Measurements from ENCODE around the gene EFCAB12. TPM values are rescaled to one million over a fixed set of nuclear protein-coding genes. Genes with fewer than 3 reads are reported as not detected.

The EFCAB12 gene
- total RNA-seq, 1 donor: 0.27 TPM

DNA sequence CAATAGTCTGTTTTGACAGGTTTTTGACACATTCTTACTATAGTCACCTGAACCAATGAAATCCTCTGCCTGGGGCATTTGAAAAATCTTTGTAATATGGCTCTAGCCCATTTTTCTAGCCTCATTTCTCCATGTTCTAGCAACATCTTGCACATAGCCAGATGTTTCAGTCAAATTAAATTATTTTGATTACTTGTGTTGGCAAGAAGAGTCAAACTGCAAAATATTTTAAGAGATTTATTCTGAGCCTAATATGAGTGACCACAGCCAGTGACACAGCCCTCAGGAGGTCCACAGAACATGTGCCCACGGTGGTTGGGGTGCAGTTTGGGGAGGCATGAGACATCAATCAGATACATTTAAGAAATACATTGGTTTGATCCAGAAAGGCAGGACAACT is 18.5 kb upstream of the EFCAB12 start:
- DNase-seq (ENCODE audit: low read depth in 2 of 3, low spot score in 2 of 3): no peak

DNA sequence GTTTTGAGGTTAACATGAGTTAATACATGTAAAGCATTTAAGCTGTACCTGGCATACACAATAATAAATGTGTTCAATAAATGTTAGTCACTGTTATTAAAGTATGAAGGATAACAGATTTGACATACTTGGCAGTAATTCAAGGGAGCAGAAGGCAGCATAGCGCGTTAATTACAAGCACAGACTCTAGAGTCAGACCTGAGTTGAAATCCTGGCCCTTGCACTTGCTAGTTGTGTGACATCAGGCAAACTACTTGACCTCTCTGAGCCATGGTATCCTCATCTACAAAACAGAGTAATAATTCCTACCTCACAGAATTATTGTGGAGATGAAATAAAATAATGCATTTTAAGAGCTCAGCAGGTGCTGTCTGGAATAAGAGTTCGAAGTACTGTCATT is 17.0 kb upstream of the EFCAB12 start:
- no peak for DNase-seq (ENCODE audit: low read depth in 2 of 3, low spot score in 2 of 3)

DNA sequence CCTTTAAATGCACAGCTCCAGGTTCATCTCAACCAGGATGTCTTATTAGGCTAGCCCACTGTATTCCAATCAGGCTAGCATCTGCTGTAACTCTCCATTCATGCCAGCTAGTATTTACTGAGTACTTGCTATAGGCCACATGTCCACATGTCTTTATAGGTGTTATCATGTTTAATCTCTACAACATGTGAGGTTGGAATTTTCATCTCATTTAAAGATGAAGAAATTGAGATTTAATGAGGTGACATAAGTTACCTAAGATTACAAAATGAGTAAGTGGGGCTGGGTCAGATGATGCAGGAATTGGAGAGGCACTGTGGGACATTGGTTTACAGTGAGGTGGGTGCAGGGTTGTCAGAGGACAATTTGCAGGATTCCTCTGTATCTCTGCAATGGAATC is 14.5 kb upstream of the EFCAB12 start:
- DNase-seq (ENCODE audit: low read depth in 2 of 3, low spot score in 2 of 3): no peak

DNA sequence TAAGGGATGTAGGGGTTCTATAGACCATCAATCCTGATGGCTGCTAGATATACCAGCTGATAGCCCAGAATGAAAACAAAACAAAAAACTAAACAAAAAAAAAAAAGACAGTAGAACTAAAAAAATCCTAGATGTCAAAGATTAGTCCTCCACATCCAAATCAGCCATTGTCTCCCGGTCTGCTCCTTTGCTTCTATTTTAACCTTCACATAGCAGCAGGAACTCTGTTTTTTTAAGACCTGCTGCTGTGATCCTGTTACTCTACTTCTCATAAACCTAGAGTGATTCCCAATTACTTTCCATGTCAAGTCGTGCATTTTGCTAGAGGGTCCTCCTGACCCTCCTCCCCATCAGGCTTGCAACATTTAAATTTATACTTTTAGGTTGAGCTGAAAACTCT is 14.1 kb upstream of the EFCAB12 start:
- no peak for DNase-seq (ENCODE audit: low read depth in 2 of 3, low spot score in 2 of 3)

DNA sequence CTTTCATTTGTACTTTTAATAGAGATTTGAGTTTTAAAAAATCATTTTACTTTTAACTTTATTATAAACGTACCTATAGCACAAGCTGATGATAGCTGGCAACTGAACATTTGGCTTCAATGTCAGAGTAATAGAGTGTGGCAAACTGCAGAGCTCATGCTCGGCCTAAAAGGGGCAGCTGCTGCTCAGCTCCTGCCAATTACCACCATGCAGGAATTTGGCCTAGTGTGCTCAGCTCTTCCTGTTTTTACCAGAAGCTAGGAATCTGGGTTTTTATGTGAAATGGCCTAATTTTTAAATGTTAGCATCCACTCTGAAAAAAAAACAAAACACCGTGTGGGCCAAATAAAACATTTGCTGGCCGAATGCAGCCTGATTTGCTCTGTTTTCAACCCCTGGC is 13.3 kb upstream of the EFCAB12 start:
- DNase-seq (ENCODE audit: low read depth in 2 of 3, low spot score in 2 of 3): no peak

DNA sequence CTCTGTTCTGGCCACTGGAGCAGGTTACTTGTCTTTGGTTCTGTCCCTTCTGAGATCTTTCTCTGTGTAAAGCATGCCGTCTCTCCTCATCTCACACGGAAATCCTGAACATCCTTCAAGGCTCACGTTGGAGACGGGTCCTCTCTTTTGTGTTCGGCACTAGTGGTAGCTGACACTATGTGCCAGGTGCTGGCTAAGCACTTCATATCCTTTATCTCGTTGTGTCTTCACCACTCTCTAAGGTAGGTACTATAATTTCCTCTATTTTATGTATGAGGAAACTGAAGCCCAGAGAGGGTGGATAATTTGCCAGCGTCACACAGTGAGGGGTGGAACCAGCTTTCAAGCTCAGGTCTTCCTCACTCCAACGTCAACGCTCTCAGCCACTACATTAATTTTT is 12.8 kb upstream of the EFCAB12 start:
- no peak for DNase-seq (ENCODE audit: low read depth in 2 of 3, low spot score in 2 of 3)

DNA sequence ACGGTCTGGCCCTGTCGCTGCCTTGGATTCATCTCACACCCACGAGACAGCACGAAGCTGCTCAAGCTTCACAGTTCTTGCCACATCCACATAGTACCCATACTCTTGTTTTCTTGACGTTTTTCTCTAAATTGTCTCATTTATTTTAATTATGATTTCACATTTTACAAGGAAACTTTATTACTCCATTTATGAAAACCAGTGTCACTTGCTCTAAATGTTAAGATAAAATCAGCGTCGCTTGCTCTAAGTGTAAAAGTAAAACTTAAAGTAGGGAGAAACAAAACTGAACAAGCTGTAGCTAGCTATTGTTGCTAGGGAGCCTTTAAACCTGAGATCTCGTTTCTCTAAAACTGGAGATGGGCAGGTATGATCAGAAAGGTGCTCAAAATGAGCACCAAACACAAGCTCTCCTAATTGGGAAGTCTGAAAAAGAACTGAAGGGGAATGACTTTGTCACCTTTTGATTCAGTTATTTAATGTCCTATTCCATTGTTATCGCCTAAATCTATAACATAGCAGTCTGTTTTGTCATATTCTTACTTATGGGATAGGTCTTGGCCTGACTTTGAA is 12.3 kb upstream of the EFCAB12 start:
- no peak for DNase-seq (ENCODE audit: low read depth in 2 of 3, low spot score in 2 of 3)

DNA sequence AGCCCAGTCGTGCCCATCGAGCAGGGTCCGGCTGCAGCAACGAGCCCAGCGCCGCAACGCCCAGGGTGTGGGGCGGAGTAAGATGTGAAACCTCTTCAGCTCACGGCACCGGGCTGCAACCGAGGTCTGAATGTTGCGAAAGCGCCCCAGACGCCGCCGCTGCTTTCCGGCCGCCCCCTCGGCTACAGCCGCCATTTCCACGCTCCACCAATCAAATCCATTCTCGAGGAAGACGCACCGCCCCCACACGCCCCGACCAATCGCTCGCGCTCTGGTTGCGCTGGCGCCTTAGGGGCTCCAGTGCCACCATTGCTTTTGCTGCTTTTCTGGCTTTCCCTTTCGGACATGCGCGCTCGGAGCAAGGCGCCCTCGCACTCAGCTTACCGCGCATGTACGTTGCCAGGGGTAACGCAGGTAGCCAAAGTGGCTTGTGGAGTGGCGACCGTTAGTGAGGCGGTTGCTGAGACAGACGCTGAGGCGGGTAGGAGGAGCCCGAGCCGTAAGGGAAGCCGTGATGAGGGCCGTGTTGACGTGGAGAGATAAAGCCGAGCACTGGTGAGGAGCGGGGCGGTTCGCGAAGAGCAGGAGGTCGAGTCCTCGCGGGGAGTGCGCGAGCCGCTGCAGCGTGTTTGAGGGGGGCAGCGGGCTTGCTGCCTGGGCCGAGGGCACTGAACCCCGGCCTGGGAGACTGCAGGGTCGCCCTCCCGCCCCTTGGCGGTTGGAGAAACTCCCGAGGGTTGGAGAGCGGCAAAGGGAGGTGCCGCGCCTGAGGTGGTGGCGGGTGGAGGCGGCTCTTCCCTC is 11.6 kb upstream of the EFCAB12 start, which contains the start of the genes IFT122 and MBD4:
Gene IFT122, plus strand, starts transcription at position 408 of the 801 bp plus-strand sequence. Its CDS starts 107 bp downstream, at position 515.
Gene MBD4, minus strand, starts transcription at position 132 of the 801 bp plus-strand sequence. Its CDS starts 115 bp downstream, at position 17.
- DNase-seq (ENCODE audit: low read depth in 2 of 3, low spot score in 2 of 3): peak; percentile 98 to 100 (median 99)

DNA sequence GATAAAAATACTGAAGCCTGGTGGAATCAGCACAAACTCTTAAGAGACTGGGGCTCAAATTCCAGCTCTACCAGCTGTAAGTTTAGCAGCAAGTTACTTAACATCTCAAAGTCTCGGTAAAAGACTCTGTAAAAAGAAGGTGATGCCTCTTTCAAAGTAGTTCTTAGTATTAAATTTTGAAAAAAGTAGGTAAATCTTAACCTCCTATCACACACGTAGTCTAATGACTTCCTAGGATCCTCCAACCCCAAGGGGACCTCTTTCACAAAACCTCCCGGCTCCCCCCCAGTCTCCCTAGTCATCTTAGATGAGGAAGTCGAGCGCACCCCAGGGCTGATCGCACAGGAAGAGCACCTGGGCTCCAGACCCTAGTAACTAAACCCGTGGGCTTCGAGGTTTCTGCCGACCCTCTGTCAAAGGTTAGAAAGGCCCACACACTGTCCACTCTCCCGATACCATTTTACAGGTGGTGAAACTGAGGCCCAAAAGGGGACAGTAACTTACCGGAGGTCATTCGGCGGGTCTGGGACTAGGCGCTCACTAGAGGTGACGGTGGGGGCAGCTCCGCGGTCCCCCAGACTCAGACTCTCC is 10.9 kb upstream of the EFCAB12 start:
- DNase-seq (ENCODE audit: low read depth in 2 of 3, low spot score in 2 of 3): peak in 2 of 3 donors; percentile 62 to 77

DNA sequence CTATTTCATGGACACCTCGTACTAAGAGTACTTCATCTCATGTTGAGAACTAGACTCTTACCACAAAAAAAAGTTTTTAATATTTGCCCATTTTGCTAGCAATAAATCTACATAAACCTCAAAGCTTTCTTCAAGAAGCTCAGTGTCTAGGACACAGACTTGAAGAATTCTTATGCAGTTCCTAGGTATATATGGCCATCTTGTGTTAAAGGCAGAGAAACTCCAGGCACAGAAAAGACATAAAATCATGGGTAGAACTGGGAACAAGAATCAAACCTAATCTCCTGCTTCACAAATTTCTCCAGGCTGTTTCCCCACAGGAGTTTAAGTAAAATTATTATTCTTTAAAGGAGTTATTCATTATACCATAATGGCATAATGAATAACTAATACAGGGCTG is 6.9 kb upstream of the EFCAB12 start:
- DNase-seq (ENCODE audit: low read depth in 2 of 3, low spot score in 2 of 3): no peak

DNA sequence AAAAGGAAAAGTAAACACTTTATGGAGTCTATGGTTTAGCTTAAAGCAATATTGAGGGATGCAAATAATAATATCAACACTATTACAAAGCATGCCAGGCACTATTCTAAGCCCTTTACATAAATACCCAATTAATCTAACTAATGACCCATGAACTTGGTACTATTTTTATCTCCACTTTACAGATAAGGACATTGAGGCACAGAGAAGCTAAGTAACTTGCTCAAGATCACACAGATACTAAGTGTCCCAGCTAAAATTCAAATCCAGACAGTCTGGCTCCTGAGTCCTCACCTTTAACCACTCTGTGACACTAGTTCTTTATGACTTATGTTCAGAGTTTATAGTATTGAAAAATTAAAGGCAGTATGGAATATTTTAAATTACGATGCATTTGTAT is 5.7 kb upstream of the EFCAB12 start:
- DNase-seq (ENCODE audit: low read depth in 2 of 3, low spot score in 2 of 3): no peak

DNA sequence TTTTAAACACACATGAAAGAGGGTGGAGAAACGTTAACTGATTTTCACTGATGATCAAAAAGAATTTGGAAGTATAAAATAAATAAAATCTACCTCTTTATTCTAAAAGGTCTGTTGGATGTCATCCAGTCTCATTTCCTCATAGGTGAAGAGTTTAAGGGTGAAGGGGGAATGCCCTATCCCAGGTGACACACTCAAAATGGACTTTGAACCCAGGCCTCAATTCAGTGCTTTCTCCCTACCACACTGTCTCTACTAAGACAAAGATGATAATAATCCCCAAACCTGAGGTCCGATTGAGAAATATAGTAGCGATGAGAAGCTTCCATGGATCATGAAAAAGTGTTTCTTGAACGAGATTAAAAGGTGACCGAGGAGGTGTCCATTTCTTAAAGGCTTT is 5.1 kb upstream of the EFCAB12 start:
- no peak for DNase-seq (ENCODE audit: low read depth in 2 of 3, low spot score in 2 of 3)

DNA sequence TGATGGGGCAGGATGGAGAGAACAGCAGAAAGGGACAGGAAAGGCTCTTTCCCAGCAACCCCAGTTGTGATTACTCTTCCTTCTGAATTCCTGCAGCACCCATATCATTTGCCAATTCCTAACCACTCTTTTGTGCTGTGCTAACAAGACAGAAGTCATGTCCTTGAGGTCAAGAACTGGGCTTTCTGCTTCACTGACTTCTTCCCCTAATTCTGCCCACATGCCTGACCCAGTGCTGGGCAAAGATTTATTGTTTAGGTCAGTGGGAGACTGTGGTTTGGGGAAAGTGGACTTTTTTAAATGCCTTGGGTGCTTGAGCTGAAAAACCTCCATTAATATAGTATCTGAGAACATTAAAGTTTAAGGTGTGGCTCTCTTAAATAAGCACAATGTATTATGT is 4.2 kb upstream of the EFCAB12 start:
- no peak for DNase-seq (ENCODE audit: low read depth in 2 of 3, low spot score in 2 of 3)

DNA sequence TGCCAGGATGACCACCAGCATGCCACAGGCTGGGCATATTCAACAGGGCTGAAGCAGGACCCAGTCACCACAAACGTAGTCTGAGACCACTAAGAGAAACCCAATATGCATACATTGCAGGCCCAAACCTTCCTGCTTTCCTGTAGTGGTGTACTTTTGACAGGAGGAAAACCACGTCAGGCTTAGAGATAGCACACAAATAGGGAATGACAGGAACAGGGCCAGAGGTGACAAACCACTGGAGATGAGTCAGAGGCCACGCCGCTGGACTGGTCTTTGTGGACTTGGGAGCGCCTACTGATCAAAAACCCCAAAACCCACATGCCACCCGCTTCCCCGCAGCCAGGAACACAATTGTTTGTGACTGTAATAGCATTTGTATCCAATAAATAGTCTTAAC is 3.6 kb upstream of the EFCAB12 start:
- DNase-seq (ENCODE audit: low read depth in 2 of 3, low spot score in 2 of 3): no peak

DNA sequence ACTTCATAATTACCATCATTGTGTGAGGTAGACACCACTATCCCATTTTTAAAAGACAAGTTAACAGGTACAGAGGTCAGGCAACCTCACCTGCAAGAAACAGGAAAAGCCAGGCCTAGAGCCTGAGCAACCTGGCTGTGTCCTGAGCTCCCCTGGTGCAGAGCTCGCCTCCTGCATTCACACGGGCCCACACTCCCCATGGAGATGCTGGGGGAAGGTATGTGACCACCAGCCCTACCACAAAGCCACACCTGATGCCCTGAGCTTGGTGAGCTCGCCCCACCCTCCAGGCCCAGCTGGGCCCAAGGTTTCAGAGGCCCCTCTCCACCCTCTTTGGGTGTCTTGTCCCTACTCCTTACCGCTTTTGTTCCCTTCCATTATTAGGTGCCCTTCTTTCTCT is 1.2 kb upstream of the EFCAB12 start:
- DNase-seq (ENCODE audit: low read depth in 2 of 3, low spot score in 2 of 3): no peak

DNA sequence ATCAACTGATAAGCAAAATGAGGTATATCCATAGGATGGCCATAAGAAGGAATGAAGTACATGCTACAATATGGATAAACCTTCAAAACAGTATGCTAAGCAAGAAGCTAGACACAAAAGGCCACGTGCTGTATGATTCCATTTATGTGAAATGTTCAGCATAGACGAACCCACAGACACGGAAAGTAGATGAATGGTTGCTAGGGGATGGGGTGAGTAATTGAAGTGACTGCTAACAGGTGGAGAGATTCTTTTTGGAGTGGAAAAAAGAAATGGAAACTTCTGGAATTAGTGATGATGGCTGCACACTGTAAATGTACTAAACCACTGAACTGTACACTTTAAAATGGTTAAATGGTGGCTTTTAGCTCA is 630 bp upstream of the EFCAB12 start:
- no peak for DNase-seq (ENCODE audit: low read depth in 2 of 3, low spot score in 2 of 3)

DNA sequence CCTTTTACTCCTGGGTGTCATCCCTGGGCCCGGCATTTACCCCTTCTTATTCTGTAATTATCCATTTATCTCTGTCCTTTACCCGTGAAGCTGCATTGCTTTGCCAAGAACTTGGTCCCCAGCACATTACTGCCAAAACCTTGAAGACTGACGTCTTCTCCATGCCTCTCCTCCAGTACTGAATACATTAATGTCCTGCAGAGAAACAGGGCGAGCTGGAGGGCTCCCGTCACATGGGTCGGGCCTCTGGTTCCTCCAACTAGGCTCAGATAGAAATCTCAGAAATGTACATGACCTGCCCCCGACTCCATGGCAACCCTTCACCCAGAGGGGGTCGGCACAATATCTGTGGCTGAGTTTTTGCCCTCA is 445 bp downstream of the EFCAB12 start:
- peak in 1 of 3 donors; percentile 6 for DNase-seq (ENCODE audit: low read depth in 2 of 3, low spot score in 2 of 3)

DNA sequence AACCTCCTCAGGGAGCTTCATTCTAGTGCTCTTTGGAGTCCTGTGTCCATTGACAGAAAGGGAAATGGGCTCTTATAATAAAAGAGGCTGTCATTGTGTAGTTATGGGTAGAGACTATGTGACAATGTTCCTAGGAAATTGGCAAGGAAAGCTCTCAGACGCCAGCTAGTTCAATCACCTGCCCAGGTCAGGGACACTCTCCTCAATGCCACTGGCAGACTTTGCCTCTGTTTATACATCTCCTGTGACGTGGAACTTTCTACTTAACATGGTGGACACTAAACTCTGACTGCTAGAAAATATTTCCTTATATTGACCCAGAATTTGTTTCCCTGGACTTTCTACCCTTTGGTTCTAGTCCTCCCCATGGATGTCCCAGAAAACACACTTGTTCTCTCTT is 2.8 kb downstream of the EFCAB12 start:
- no peak for DNase-seq (ENCODE audit: low read depth in 2 of 3, low spot score in 2 of 3)

DNA sequence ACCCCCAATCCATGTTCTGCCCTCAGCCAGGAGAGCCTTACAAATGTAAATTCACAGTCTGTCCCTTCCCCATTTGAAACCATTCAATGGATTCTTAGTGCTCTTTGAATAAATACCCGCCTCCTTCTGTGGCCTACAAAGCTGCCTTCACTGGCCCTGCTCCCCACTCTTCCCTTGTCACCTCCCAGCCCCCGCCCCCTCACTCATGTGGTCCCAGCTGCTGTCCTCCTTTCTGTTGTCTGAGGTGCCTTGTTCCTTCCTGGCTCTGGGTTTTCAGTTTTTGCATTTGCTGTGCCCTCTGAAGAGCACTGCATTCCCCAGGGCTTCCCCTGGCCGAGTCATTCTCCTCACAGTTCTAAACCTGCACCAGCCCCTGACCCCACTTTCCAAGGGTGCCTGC is 3.2 kb downstream of the EFCAB12 start:
- DNase-seq (ENCODE audit: low read depth in 2 of 3, low spot score in 2 of 3): no peak

DNA sequence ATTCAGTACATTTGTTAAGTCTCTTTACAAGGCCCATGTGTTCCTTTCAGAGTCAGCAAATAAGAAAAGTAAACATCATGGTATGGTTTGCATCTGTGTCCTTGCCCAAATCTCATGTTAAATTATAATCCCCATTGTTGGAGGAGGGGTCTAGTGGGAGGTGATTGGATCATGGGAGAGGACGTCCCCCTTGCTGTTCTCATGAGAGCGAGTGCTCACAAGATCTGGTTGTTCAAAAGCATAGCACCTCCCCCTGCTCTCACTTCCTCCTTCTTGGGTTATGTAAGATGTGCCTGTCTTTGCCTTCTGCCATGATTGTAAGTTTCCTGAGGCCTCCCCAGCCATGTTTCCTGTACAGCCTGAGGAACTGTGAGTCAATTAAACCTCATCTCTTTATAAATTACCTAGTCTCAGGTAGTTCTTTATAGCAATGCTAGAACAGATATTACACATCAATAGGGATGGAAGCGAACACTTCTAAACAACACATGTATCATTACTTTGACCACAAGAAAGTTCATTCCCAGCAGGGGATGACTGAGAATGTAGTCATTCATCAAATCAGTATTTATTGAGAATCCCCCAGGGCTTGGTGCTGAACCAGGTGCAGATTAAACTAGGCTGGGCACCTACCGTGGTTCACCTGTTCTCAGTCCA is 4.1 kb downstream of the EFCAB12 start:
- DNase-seq (ENCODE audit: low read depth in 2 of 3, low spot score in 2 of 3): peak in 1 of 3 donors; percentile 35

DNA sequence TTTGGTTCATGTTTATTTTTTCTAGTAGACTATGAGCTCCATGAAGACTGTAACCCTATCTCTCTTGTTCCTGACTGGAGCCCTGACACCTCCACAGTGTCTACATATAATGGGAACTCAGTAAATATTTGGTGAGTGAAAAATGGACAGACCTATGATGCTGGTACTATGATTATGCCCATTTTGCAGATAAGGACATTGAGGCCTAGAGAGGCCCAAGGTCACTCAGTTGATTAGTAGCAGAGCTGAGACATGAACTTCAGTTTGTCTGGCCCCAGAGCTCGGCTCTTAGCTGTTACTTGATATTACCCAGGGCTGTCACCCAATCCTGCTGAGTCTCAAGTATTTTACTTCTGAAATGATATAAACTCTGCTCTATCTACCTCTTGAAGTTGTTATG is 5.5 kb downstream of the EFCAB12 start:
- DNase-seq (ENCODE audit: low read depth in 2 of 3, low spot score in 2 of 3): no peak

Data from hematopoietic multipotent progenitor cell (in vitro differentiated cells).